ENCODE measurements around the gene FPGS. TPM values are rescaled to one million over a fixed set of nuclear protein-coding genes. Genes with fewer than 3 reads are reported as not detected.

FPGS gene
- total and polyA plus RNA-seq, 2 of the 4 experiments (the other 2 are of a cell fraction), result 43.9 to 75.7 TPM

GRCh38 chr9:127762111-127762676, 40.5 kb upstream of the FPGS start:
- no peak overlapping the region for H3K27ac ChIP-seq (ENCODE audit: insufficient read depth, low read length)
- H3K4ac ChIP-seq (ENCODE audit: low read depth, low read length), result no peak overlapping the region
- H2BK5ac ChIP-seq (ENCODE audit: low read depth, low read length, poor library complexity, severe bottlenecking), result no peak overlapping the region
- intact Hi-C loops (cut with micrococcal nuclease), result no loop called here
- no peak overlapping the region for H3K23ac ChIP-seq (ENCODE audit: low read depth, low read length)
- no peak overlapping the region for H2BK120ac ChIP-seq (ENCODE audit: low read depth, low read length)
- H2BK15ac ChIP-seq (ENCODE audit: low read depth, low read length), result no peak overlapping the region
- no peaks in the 10 kb centered on the region for H3K36me3 ChIP-seq (ENCODE audit: control insufficient read depth, insufficient read depth, low read length)
- H3K4me3 ChIP-seq (ENCODE audit: insufficient read depth, low read depth, low read length), result no peak overlapping the region
- no peak overlapping the region for H3K9ac ChIP-seq (ENCODE audit: low read depth, low read length)
- no peaks in the 10 kb centered on the region for H3K79me1 ChIP-seq (ENCODE audit: low read depth in 1 of 2, low read length in 2 of 2)
- no peak overlapping the region for H3K18ac ChIP-seq (ENCODE audit: low read depth, low read length)
- DNase-seq (no peak), ATAC-seq (ENCODE audit: low read depth) (no peak)
- TF ChIP-seq FOS (IDR thresholded peaks at IDR 0.05; ENCODE audit: low read depth, low read length) (no peak), USF2 (IDR thresholded peaks at IDR 0.05; ENCODE audit: low read depth, low read length) (no peak), RFX5 (IDR thresholded peaks at IDR 0.05; ENCODE audit: low read depth, low read length) (no peak), POLR2A (IDR thresholded peaks at IDR 0.05; ENCODE audit: low read depth, low read length) (no peak), RAD21 (IDR thresholded peaks at IDR 0.05; ENCODE audit: low read length) (no peak)
- H3K9me1 ChIP-seq (ENCODE audit: insufficient read depth, low read length), result no peaks in the 10 kb centered on the region
- POLR2A ChIA-PET (ENCODE audit: unreplicated experiment), result no interaction called here
- H3K27me3 ChIP-seq (ENCODE audit: control insufficient read depth, insufficient read depth, low read length), result peaks cover 35% of the 10 kb centered on the region
- no peak overlapping the region for H3K4me2 ChIP-seq (ENCODE audit: low read depth, low read length)
- H2AK9ac ChIP-seq (replicated peaks; ENCODE audit: low read depth, low read length, poor library complexity), result no peak overlapping the region
- no peak overlapping the region for H4K5ac ChIP-seq (ENCODE audit: low read depth, low read length)
- CTCF ChIA-PET, result no interaction called here
- no peak overlapping the region for H4K8ac ChIP-seq (ENCODE audit: low read depth in 2 of 2, low read length in 2 of 2)
- H2AFZ ChIP-seq (replicated peaks; ENCODE audit: low read length, poor library complexity), result no peak overlapping the region
- H3K56ac ChIP-seq (ENCODE audit: extremely low read depth, insufficient read depth, low read length), result no peak overlapping the region
- no peak overlapping the region for H4K91ac ChIP-seq (ENCODE audit: insufficient read depth, low read depth, low read length)
- no TSS peak for BruUV-seq (replicated peaks)
- no peak overlapping the region for H3K14ac ChIP-seq (replicated peaks; ENCODE audit: low read depth, low read length)
- WGBS, 2 experiments (ENCODE audit: extremely low coverage in 2 of 2, insufficient read length in 1 of 2), result 50% methylated on average over 11 of the region's 16 CpGs; no CpG with 5 or more reads in 1 of the 2 experiments
- no peak overlapping the region for H2BK20ac ChIP-seq (ENCODE audit: low read depth, low read length)
- H3K4me1 ChIP-seq (ENCODE audit: control insufficient read depth, insufficient read depth, low read length), result no peaks in the 10 kb centered on the region
- in situ Hi-C loops (cut with MboI; ENCODE audit: low sequenced_read_pairs), result no loop called here
- H4K20me1 ChIP-seq (ENCODE audit: insufficient read depth, low read length), result no peaks in the 10 kb centered on the region
- no peaks in the 10 kb centered on the region for H3K9me3 ChIP-seq (ENCODE audit: control insufficient read depth, insufficient read depth, low read length)
- dilution Hi-C loops (cut with HindIII; ENCODE audit: low sequenced_read_pairs, unreplicated experiment), result no loop called here
- H2AK5ac ChIP-seq (ENCODE audit: low read depth, low read length), result no peak overlapping the region
